Activated B cell treated with CpG ODN at 0.5 μM for 24 hours (primary cell): ENCODE data around the gene TMEM131L. TPM values are rescaled to one million over a fixed set of nuclear protein-coding genes. Genes with fewer than 3 reads are reported as not detected.

ENCODE experiments used
- ATAC-seq: fragments of 200-7000 bp; cut with Tn5 transposase; one replicate; pipeline ENCODE4 v1.10.0; 2021; ENCODE audit warnings: low read depth, mild to moderate bottlenecking, moderate library complexity
- CTCF ChIA-PET: fragments of 350-600 bp; sonication (Branson Sonifier 250); formaldehyde crosslinking; loops from one replicate; lab custom pipeline; 2021; ENCODE audit warnings: antibody characterized with exemption; lab: Charles Lee
- POLR2A ChIA-PET: fragments of 350-600 bp; sonication (Branson Sonifier 250); formaldehyde crosslinking; loops from one replicate; lab custom pipeline; 2021; ENCODE audit warnings: antibody characterized with exemption; lab: Charles Lee
- DNase-seq: peaks from one replicate; pipeline ENCODE4 v3.0.0; 2022
- H3K27ac Mint-ChIP-seq: one replicate; pipeline ENCODE4 v1.8.0; 2020; ENCODE audit warnings: mixed read lengths
- H3K27me3 Mint-ChIP-seq: one replicate; pipeline ENCODE4 v1.8.0; 2021; ENCODE audit warnings: mixed read lengths
- H3K36me3 Mint-ChIP-seq: one replicate; pipeline ENCODE4 v1.8.0; 2021; ENCODE audit warnings: low read depth, mixed read lengths
- H3K4me1 Mint-ChIP-seq: one replicate; pipeline ENCODE4 v1.8.0; 2021; ENCODE audit warnings: mixed read lengths
- H3K4me3 Mint-ChIP-seq: one replicate; pipeline ENCODE4 v1.8.0; 2020; ENCODE audit warnings: mild to moderate bottlenecking, mixed read lengths
- H3K9me3 Mint-ChIP-seq: one replicate; pipeline ENCODE4 v1.8.0; 2020; ENCODE audit warnings: mixed read lengths
- CTCF ChIP-seq: fragments of 200-600 bp; IDR thresholded peaks from one replicate; pipeline ENCODE4 v1.8.0; 2022; ENCODE audit warnings: antibody characterized with exemption, mild to moderate bottlenecking
- intact Hi-C: fragments of 100-400 bp; cut with micrococcal nuclease; formaldehyde crosslinking; loops from one replicate; pipeline ENCODE4 v1.15.1; 2024
- total RNA-seq: library from RNA; stranded (reverse); gene quantifications from 2 replicates; pipeline ENCODE4 v1.2.3, GENCODE V29; 2022

The TMEM131L gene
- total RNA-seq, 1 donor from 2014 or later: 193 TPM

- TF ChIP-seq CTCF: no peak
- Mint-ChIP-seq H3K4me3 (peak overlapping the region; percentile 53), H3K27me3 (no peaks in the 10 kb centered on the region), H3K36me3 (peaks cover 53% of the 10 kb centered on the region), H3K9me3 (no peaks in the 10 kb centered on the region), H3K27ac (peak overlapping the region; percentile 82), H3K4me1 (peaks cover 90% of the 10 kb centered on the region)
- CTCF ChIA-PET: interaction anchor here (1.4 kb wide), 1 partner anchor 98 kb away, joined by 4 read pairs; no protein-coding TSS in a partner anchor
- intact Hi-C loops: loop anchor here (2.0 kb wide), 1 partner anchor 16 kb away; no protein-coding TSS in a partner anchor
- peak; percentile 15 for ATAC-seq
- DNase-seq: no peak
- POLR2A ChIA-PET: interaction anchor here (1.7 to 3.2 kb wide), 2 partner anchors 48 to 64 kb away, joined by 3 to 17 read pairs; partner anchors contain the start of gene TMEM131L
Observed at GRCh38 chr4:153530284-153530999, 64.3 kb downstream of the TMEM131L start.

DNA sequence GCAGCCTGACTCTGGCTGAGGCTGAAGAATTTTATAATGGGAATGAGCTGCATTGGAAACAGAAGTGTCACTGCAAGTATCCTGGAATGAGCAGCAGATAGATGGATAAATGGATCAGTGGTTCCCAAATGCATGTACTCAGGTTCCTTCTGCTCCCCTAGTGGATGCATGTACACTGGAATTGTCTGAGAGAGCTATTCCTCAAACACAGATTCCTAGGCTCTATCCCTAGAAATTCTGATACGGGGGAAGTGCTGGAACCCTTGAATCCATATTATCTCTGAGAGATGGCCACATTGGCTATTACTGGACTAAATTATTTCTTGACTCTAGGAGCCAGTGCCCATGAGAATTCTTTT is 64.8 kb downstream of the TMEM131L start:
- intact Hi-C loops: loop anchor here (1.0 to 2.0 kb wide), 2 partner anchors 9 to 16 kb away; no protein-coding TSS in a partner anchor
- CTCF ChIA-PET: interaction anchor here (1.4 kb wide), 1 partner anchor 98 kb away, joined by 4 read pairs; no protein-coding TSS in a partner anchor
- POLR2A ChIA-PET: interaction anchor here (1.7 to 3.2 kb wide), 2 partner anchors 49 to 64 kb away, joined by 3 to 17 read pairs; partner anchors contain the start of gene TMEM131L

GRCh38 chr4:153531976-153532626 is 65.9 kb downstream of the TMEM131L start:
- Mint-ChIP-seq H3K36me3 (peaks cover 51% of the 10 kb centered on the region), H3K4me3 (no peak overlapping the region), H3K27me3 (no peaks in the 10 kb centered on the region), H3K27ac (peak overlapping the region; percentile 15), H3K4me1 (peaks cover 90% of the 10 kb centered on the region), H3K9me3 (no peaks in the 10 kb centered on the region)
- TF ChIP-seq CTCF: no peak
- no peak for DNase-seq
- intact Hi-C loops: loop anchor here (1.0 to 2.0 kb wide), 2 partner anchors 10 to 17 kb away; no protein-coding TSS in a partner anchor
- ChIA-PET POLR2A (interaction anchor here (0.7 to 3.2 kb wide), 6 partner anchors 9 to 65 kb away, joined by 3 to 19 read pairs (median 4); partner anchors contain the start of gene TMEM131L), CTCF (interaction anchor here (1.3 to 1.7 kb wide), 2 partner anchors 99 to 134 kb away, joined by 5 read pairs; no protein-coding TSS in a partner anchor)
- no peak for ATAC-seq

More for the DNA sequence above, 64.8 kb downstream of the TMEM131L start:
- Mint-ChIP-seq H3K9me3 (no peaks in the 10 kb centered on the region), H3K27me3 (no peaks in the 10 kb centered on the region), H3K27ac (peak overlapping the region; percentile 82), H3K36me3 (peaks cover 56% of the 10 kb centered on the region), H3K4me1 (peaks cover 90% of the 10 kb centered on the region), H3K4me3 (no peak overlapping the region)
- no peak for TF ChIP-seq CTCF
- DNase-seq: no peak
- no peak for ATAC-seq

GRCh38 chr4:153532636-153533035 is 66.5 kb downstream of the TMEM131L start:
- ATAC-seq (no peak), DNase-seq (no peak)
- Mint-ChIP-seq H3K4me3 (no peak overlapping the region), H3K27me3 (no peaks in the 10 kb centered on the region), H3K9me3 (no peaks in the 10 kb centered on the region), H3K27ac (no peak overlapping the region), H3K36me3 (peaks cover 51% of the 10 kb centered on the region), H3K4me1 (peaks cover 90% of the 10 kb centered on the region)
- ChIA-PET CTCF (interaction anchor here (1.3 to 1.8 kb wide), 3 partner anchors 66 to 135 kb away, joined by 5 read pairs; partner anchors contain the start of gene TMEM131L), POLR2A (interaction anchor here (0.9 to 3.2 kb wide), 4 partner anchors 8 to 66 kb away, joined by 3 to 19 read pairs (median 10); partner anchors contain the start of gene TMEM131L)
- intact Hi-C loops: no loop called here
- TF ChIP-seq CTCF: no peak
